Fibroblast of skin of abdomen (primary cell): ENCODE data around the gene RAB14.
"Not testable (repeated sequence)": the region's sequence is repeated elsewhere in the genome, so short reads cannot be mapped to it uniquely, and the experiment has no call there.

Experiments used
- DNase-seq: peaks from one replicate; pipeline ENCODE4 v3.0.0-alpha.2; 2013

RAB14 gene

GRCh38 chr9:121154782-121155181 is 46.9 kb downstream of the RAB14 start:
- no peak for DNase-seq

GRCh38 chr9:121153642-121154041 is 48.0 kb downstream of the RAB14 start:
- DNase-seq: no peak

GRCh38 chr9:121150188-121150587 is 51.5 kb downstream of the RAB14 start:
- no peak for DNase-seq

GRCh38 chr9:121144482-121144881 is 57.2 kb downstream of the RAB14 start:
- DNase-seq: no peak

- DNase-seq: no peak
Measured at GRCh38 chr9:121143771-121144170, 57.9 kb downstream of the RAB14 start.

GRCh38 chr9:121141706-121142105 is 60.0 kb downstream of the RAB14 start:
- peak; percentile 5 for DNase-seq

GRCh38 chr9:121141306-121141705 is 60.4 kb downstream of the RAB14 start:
- DNase-seq: no peak

GRCh38 chr9:121140162-121140561 is 61.5 kb downstream of the RAB14 start:
- no peak for DNase-seq

GRCh38 chr9:121138973-121139372 is 62.7 kb downstream of the RAB14 start:
- no peak for DNase-seq

- no peak for DNase-seq
Measured at GRCh38 chr9:121138561-121138960, 63.1 kb downstream of the RAB14 start.

GRCh38 chr9:121135642-121136041 is 66.0 kb downstream of the RAB14 start:
- no peak for DNase-seq

- DNase-seq: no peak
Measured at GRCh38 chr9:121133104-121133816, 68.4 kb downstream of the RAB14 start.

- DNase-seq: not testable (repeated sequence)
Measured at GRCh38 chr9:121129384-121129783, 72.3 kb downstream of the RAB14 start.
